Sigmoid colon (tissue), 3 donors: ENCODE measurements around the gene ALCAM.

ENCODE experiments used
- CTCF ChIP-seq, 4 experiments: fragments of 450-650 bp in 3 of 4; fragments of 200-600 bp in 1 of 4; IDR thresholded peaks; one replicate each; pipeline ENCODE4 v1.5.1; 2016 to 2019; ENCODE audit warnings: antibody characterized with exemption in 4 of 4, mild to moderate bottlenecking in 3 of 4, moderate library complexity in 2 of 4
- POLR2A ChIP-seq, 2 donors: fragments of 450-650 bp; IDR thresholded peaks; one replicate each; pipeline ENCODE4 v1.6.1; 2016; ENCODE audit warnings: antibody characterized with exemption in 2 of 2, mild to moderate bottlenecking in 2 of 2, moderate library complexity in 2 of 2

GRCh38 chr3:105538483-105538882 lies 171.8 kb downstream of the ALCAM start:
- TF ChIP-seq CTCF (IDR thresholded peaks at IDR 0.05), result no peak
- no peak for TF ChIP-seq POLR2A (IDR thresholded peaks at IDR 0.05)
